AG04450 (cell line): ENCODE measurements around the gene ARID1A. TPM values are rescaled to one million over a fixed set of nuclear protein-coding genes. Genes with fewer than 3 reads are reported as not detected.
A peak's percentile ranks its signal among the peaks of the same experiment; 100 is the strongest.

ENCODE experiments used
- CTCF ChIA-PET: fragments of 300-600, 350-600 bp; formaldehyde crosslinking; extraction: SDS; loops from one replicate; lab custom pipeline; 2022; ENCODE audit warnings: antibody characterized with exemption, inconsistent platforms; lab: Charles Lee
- POLR2A ChIA-PET: fragments of 350-600 bp; formaldehyde crosslinking; extraction: SDS; loops from one replicate; lab custom pipeline; 2021; ENCODE audit warnings: antibody characterized with exemption, inconsistent platforms; lab: Yijun Ruan, JAX
- DNase-seq: peaks from one replicate; pipeline ENCODE4 v3.0.0-alpha.2; 2011; ENCODE audit warnings: low read depth, low spot score
- H3K27ac ChIP-seq: one replicate; pipeline ENCODE4 v1.5.1; 2012; ENCODE audit warnings: low read depth, low read length, control low read depth
- H3K27me3 ChIP-seq: one replicate; pipeline ENCODE4 v1.6.0; 2012; ENCODE audit warnings: low read length; ENCODE audit not compliant: control insufficient read depth, insufficient read depth
- H3K4me3 ChIP-seq: 2 replicates; pipeline ENCODE4 v1.5.1; 2011; ENCODE audit warnings: mild to moderate bottlenecking, low read depth, low read length, control low read depth
- H3K9me3 ChIP-seq: 2 replicates; pipeline ENCODE4 v1.5.1; 2012; ENCODE audit warnings: low read length; ENCODE audit not compliant: control insufficient read depth, insufficient read depth
- polyA plus RNA-seq: library from polyadenylated mRNA; depleted of rRNA; stranded (reverse); fragments of >200 nt; gene quantifications from 2 replicates; pipeline ENCODE4 v1.2.3, GENCODE V29; 2011
- TF ChIP-seq, protein P1 (sequence below): IDR thresholded peaks from 2 replicates; pipeline ENCODE4 v1.5.1; 2011; ENCODE audit warnings: low read depth, low read length, control low read depth, inconsistent platforms

The ARID1A gene
- polyA plus RNA-seq, 1 experiment, result 16.4 TPM

GRCh38 chr1:26727476-26727875 is 31.7 kb downstream of the ARID1A start:
- ChIA-PET POLR2A (no interaction called here), CTCF (interaction anchor here (1.0 to 3.7 kb wide), 2 partner anchors 61 to 125 kb away, joined by 3 to 20 read pairs; no protein-coding TSS in a partner anchor)
- H3K27me3 ChIP-seq, result no peaks in the 10 kb centered on the region
- TF ChIP-seq, protein P1, sequence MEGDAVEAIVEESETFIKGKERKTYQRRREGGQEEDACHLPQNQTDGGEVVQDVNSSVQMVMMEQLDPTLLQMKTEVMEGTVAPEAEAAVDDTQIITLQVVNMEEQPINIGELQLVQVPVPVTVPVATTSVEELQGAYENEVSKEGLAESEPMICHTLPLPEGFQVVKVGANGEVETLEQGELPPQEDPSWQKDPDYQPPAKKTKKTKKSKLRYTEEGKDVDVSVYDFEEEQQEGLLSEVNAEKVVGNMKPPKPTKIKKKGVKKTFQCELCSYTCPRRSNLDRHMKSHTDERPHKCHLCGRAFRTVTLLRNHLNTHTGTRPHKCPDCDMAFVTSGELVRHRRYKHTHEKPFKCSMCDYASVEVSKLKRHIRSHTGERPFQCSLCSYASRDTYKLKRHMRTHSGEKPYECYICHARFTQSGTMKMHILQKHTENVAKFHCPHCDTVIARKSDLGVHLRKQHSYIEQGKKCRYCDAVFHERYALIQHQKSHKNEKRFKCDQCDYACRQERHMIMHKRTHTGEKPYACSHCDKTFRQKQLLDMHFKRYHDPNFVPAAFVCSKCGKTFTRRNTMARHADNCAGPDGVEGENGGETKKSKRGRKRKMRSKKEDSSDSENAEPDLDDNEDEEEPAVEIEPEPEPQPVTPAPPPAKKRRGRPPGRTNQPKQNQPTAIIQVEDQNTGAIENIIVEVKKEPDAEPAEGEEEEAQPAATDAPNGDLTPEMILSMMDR, result no peak
- no peak overlapping the region for H3K4me3 ChIP-seq
- no peak overlapping the region for H3K27ac ChIP-seq
- no peaks in the 10 kb centered on the region for H3K9me3 ChIP-seq
- DNase-seq, result no peak

DNA sequence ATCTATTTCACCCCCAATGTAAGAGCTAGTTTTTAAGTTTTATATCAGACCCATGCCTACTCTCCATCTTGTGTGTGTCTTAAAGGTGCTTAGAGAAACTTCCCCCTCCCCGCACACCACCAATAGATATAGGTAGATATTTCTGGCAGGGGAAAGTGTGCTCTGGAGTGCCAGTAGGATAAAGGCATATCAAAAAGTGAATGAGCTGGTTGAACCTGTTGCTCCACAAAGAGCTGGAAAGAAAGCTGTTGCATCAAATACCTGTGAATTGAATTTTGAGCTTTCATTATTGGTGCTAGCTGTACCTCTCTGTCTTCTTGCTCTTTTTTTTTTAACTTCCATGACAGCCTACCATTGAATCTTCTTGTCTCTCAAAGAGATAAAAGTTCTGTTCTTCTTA is 32.8 kb downstream of the ARID1A start:
- TF ChIP-seq, protein P1, result no peak
- POLR2A ChIA-PET, result no interaction called here
- CTCF ChIA-PET, result interaction anchor here (1.4 to 3.7 kb wide), 5 partner anchors 10 to 127 kb away, joined by 3 to 20 read pairs (median 3); no protein-coding TSS in a partner anchor

DNA sequence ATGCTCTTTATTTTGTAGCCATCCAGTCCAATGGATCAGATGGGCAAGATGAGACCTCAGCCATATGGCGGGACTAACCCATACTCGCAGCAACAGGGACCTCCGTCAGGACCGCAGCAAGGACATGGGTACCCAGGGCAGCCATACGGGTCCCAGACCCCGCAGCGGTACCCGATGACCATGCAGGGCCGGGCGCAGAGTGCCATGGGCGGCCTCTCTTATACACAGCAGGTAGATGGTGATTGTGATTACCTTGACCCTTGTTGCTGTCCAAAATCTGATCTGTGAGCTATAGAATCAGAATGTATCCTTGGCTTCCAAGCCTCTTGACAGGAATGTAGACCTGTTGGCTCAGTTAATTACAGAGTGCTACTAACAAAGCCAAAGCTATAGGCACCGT is 33.8 kb downstream of the ARID1A start:
- POLR2A ChIA-PET, result no interaction called here
- CTCF ChIA-PET, result interaction anchor here (1.6 to 3.7 kb wide), 3 partner anchors 59 to 128 kb away, joined by 3 to 20 read pairs (median 8); no protein-coding TSS in a partner anchor
- TF ChIP-seq, protein P1, result no peak

More for the DNA sequence above, 32.8 kb downstream of the ARID1A start:
- H3K27ac ChIP-seq, result no peak overlapping the region
- H3K4me3 ChIP-seq, result no peak overlapping the region
- no peaks in the 10 kb centered on the region for H3K9me3 ChIP-seq
- DNase-seq, result no peak
- no peaks in the 10 kb centered on the region for H3K27me3 ChIP-seq

GRCh38 chr1:26730695-26731094 is 34.9 kb downstream of the ARID1A start:
- H3K27me3 ChIP-seq, result no peaks in the 10 kb centered on the region
- TF ChIP-seq, protein P1, result no peak
- no peak overlapping the region for H3K4me3 ChIP-seq
- peak overlapping the region; percentile 82 for H3K27ac ChIP-seq
- ChIA-PET POLR2A (interaction anchor here (1.1 to 1.4 kb wide), 3 partner anchors 29 to 41 kb away, joined by 3 to 6 read pairs (median 5); no protein-coding TSS in a partner anchor), CTCF (interaction anchor here (3.7 kb wide), 1 partner anchor 129 kb away, joined by 20 read pairs; no protein-coding TSS in a partner anchor)
- no peaks in the 10 kb centered on the region for H3K9me3 ChIP-seq
- DNase-seq, result peak; percentile 74

More for the DNA sequence above, 33.8 kb downstream of the ARID1A start:
- Histone ChIP-seq H3K27me3 (no peaks in the 10 kb centered on the region), H3K9me3 (no peaks in the 10 kb centered on the region), H3K27ac (peak overlapping the region; percentile 33), H3K4me3 (no peak overlapping the region)
- DNase-seq, result no peak

- CTCF ChIA-PET, result no interaction called here
Measured at GRCh38 chr1:26731233-26731902, 35.6 kb downstream of the ARID1A start.

More at GRCh38 chr1:26731233-26731902, 35.6 kb downstream of the ARID1A start:
- Histone ChIP-seq H3K4me3 (no peak overlapping the region), H3K27me3 (no peaks in the 10 kb centered on the region), H3K27ac (peak overlapping the region; percentile 82), H3K9me3 (no peaks in the 10 kb centered on the region)
- TF ChIP-seq, protein P1, result no peak
- POLR2A ChIA-PET, result interaction anchor here (0.6 to 1.4 kb wide), 5 partner anchors 10 to 40 kb away, joined by 3 to 6 read pairs (median 3); no protein-coding TSS in a partner anchor
- DNase-seq, result no peak
